ENCODE data around the gene SLC17A1. TPM values are rescaled to one million over a fixed set of nuclear protein-coding genes. Genes with fewer than 3 reads are reported as not detected.

The SLC17A1 gene
- total RNA-seq, 1 donor from 2014 or later: 0.85 TPM

GRCh38 chr6:25868436-25869183, 36.8 kb upstream of the SLC17A1 start:
- Mint-ChIP-seq H3K9me3 (no peaks in the 10 kb centered on the region), H3K27ac (no peak overlapping the region), H3K4me1 (ENCODE audit: unreplicated experiment) (no peaks in the 10 kb centered on the region), H3K36me3 (no peaks in the 10 kb centered on the region), H3K27me3 (peaks cover 11% of the 10 kb centered on the region), H3K4me3 (no peak overlapping the region)
- no peak for DNase-seq (ENCODE audit: extremely low spot score, unreplicated experiment)
- TF ChIP-seq CTCF (conservative IDR thresholded peaks at IDR 0.05): no peak

GRCh38 chr6:25866011-25866410, 34.2 kb upstream of the SLC17A1 start:
- no peaks in the 10 kb centered on the region for H3K9me3 Mint-ChIP-seq
- DNase-seq (ENCODE audit: extremely low spot score, unreplicated experiment): no peak
- no peaks in the 10 kb centered on the region for H3K36me3 Mint-ChIP-seq
- TF ChIP-seq CTCF (conservative IDR thresholded peaks at IDR 0.05): no peak
- H3K27ac Mint-ChIP-seq: no peak overlapping the region
- H3K4me1 Mint-ChIP-seq (ENCODE audit: unreplicated experiment): no peaks in the 10 kb centered on the region
- peaks cover 8% of the 10 kb centered on the region for H3K27me3 Mint-ChIP-seq
- H3K4me3 Mint-ChIP-seq: no peak overlapping the region

DNA sequence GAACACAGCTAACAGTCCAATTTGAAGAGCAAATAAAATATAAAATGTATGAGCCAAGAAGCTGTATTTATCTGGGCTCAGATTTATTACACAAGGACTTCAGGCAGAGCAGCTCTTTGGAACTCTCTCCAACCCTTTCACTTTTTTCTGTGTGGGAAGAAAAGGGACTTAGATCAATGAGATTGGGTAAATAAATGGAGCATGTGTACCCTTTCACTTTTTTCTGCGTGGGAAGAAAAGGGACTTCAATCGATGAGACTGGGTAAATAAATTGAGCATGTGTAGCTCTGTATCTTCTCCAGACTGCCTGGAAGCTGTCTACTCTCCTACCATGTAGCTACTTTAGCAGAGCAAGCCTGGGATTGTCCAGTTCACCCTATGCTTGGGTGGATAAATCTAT, 31.5 kb upstream of the SLC17A1 start:
- TF ChIP-seq CTCF (conservative IDR thresholded peaks at IDR 0.05): no peak
- Mint-ChIP-seq H3K27ac (no peak overlapping the region), H3K27me3 (peaks cover 8% of the 10 kb centered on the region), H3K4me3 (no peak overlapping the region), H3K9me3 (no peaks in the 10 kb centered on the region), H3K36me3 (no peaks in the 10 kb centered on the region), H3K4me1 (ENCODE audit: unreplicated experiment) (no peaks in the 10 kb centered on the region)
- DNase-seq (ENCODE audit: extremely low spot score, unreplicated experiment): no peak

- Mint-ChIP-seq H3K4me1 (ENCODE audit: unreplicated experiment) (no peaks in the 10 kb centered on the region), H3K27ac (no peak overlapping the region), H3K4me3 (no peak overlapping the region), H3K36me3 (no peaks in the 10 kb centered on the region), H3K27me3 (peaks cover 8% of the 10 kb centered on the region), H3K9me3 (no peaks in the 10 kb centered on the region)
- DNase-seq (ENCODE audit: extremely low spot score, unreplicated experiment): no peak
- TF ChIP-seq CTCF (conservative IDR thresholded peaks at IDR 0.05): no peak
Measured at GRCh38 chr6:25862199-25862598, 30.3 kb upstream of the SLC17A1 start.

DNA sequence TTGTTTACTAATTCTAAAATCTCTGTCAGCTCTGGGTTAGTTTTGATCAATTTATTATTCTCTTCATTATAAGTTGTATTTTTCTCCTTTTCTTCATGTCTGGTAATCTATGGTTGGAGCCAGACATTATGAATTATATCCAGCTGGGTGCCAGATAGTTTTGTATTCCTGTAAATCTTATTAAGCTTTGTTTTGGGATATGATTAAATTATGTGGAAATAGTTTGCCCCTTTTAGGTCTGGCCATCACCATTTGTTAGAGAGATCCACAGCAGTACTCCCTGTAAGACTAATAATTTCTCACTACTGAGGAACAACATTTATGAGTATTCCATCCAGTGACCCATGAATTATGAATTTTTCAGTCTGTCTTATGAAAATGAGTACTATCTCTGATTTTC, 20.9 kb upstream of the SLC17A1 start:
- H3K27me3 Mint-ChIP-seq: no peaks in the 10 kb centered on the region
- H3K4me1 Mint-ChIP-seq (ENCODE audit: unreplicated experiment): no peaks in the 10 kb centered on the region
- H3K4me3 Mint-ChIP-seq: no peak overlapping the region
- no peak for TF ChIP-seq CTCF (conservative IDR thresholded peaks at IDR 0.05)
- H3K36me3 Mint-ChIP-seq: no peaks in the 10 kb centered on the region
- no peaks in the 10 kb centered on the region for H3K9me3 Mint-ChIP-seq
- no peak for DNase-seq (ENCODE audit: extremely low spot score, unreplicated experiment)
- no peak overlapping the region for H3K27ac Mint-ChIP-seq

All from type B pancreatic cell (in vitro differentiated cells).